BLaER1 (cell line): ENCODE results near the gene RNF114.

ENCODE experiments used
- H3K27ac ChIP-seq: shearing (Covaris generic); formaldehyde crosslinking; 2 replicates; pipeline ENCODE4 v1.8.1; 2022
- H3K27me3 ChIP-seq: shearing (Covaris generic); formaldehyde crosslinking; 2 replicates; pipeline ENCODE4 v1.8.1; 2022
- H3K36me3 ChIP-seq: shearing (Covaris generic); formaldehyde crosslinking; 2 replicates; pipeline ENCODE4 v1.8.1; 2022
- H3K4me1 ChIP-seq: shearing (Covaris generic); formaldehyde crosslinking; 2 replicates; pipeline ENCODE4 v1.8.1; 2022
- H3K4me2 ChIP-seq: shearing (Covaris generic); formaldehyde crosslinking; 2 replicates; pipeline ENCODE4 v1.8.1; 2022
- H3K4me3 ChIP-seq: shearing (Covaris generic); formaldehyde crosslinking; 2 replicates; pipeline ENCODE4 v1.8.1; 2022
- H3K9ac ChIP-seq: shearing (Covaris generic); formaldehyde crosslinking; 2 replicates; pipeline ENCODE4 v1.8.1; 2022
- H3K9me3 ChIP-seq: shearing (Covaris generic); formaldehyde crosslinking; 2 replicates; pipeline ENCODE4 v1.8.1; 2022
- H4K20me1 ChIP-seq: shearing (Covaris generic); formaldehyde crosslinking; 2 replicates; pipeline ENCODE4 v1.8.1; 2022
- Cebpa-rat ChIP-seq: shearing (Covaris generic); IDR thresholded peaks from 2 replicates; pipeline ENCODE4 v1.8.1; 2022

The RNF114 gene

GRCh38 chr20:49913399-49914047 is 22.7 kb upstream of the RNF114 start:
- 0 out of 2 replicates have a peak overlapping the region, but pooled peaks have one; percentile 17 for H3K9ac ChIP-seq
- H4K20me1 ChIP-seq = peaks cover 67% of the 10 kb centered on the region
- TF ChIP-seq Cebpa-rat = no peak
- peaks cover 25% of the 10 kb centered on the region for H3K4me1 ChIP-seq
- H3K4me2 ChIP-seq = peak overlapping the region; percentile 99
- no peaks in the 10 kb centered on the region for H3K27me3 ChIP-seq
- H3K9me3 ChIP-seq = no peaks in the 10 kb centered on the region
- H3K36me3 ChIP-seq = peaks cover 40% of the 10 kb centered on the region
- no peak overlapping the region for H3K4me3 ChIP-seq
- H3K27ac ChIP-seq = no peak overlapping the region

- Histone ChIP-seq H3K27ac (peak overlapping the region; percentile 99), H3K36me3 (peaks cover 30% of the 10 kb centered on the region), H3K4me1 (peaks cover 25% of the 10 kb centered on the region), H3K4me2 (peak overlapping the region; percentile 99), H3K9ac (peak overlapping the region; percentile 96), H4K20me1 (peaks cover 57% of the 10 kb centered on the region), H3K4me3 (peak overlapping the region; percentile 98), H3K27me3 (no peaks in the 10 kb centered on the region), H3K9me3 (no peaks in the 10 kb centered on the region)
- TF ChIP-seq Cebpa-rat = no peak
Observed at GRCh38 chr20:49914310-49915117, 21.7 kb upstream of the RNF114 start.

GRCh38 chr20:49915118-49915379 is 21.1 kb upstream of the RNF114 start:
- peak overlapping the region; percentile 99 for H3K27ac ChIP-seq
- TF ChIP-seq Cebpa-rat = no peak
- H3K9ac ChIP-seq = peak overlapping the region; percentile 96
- H4K20me1 ChIP-seq = peaks cover 52% of the 10 kb centered on the region
- H3K4me1 ChIP-seq = peaks cover 25% of the 10 kb centered on the region
- H3K4me3 ChIP-seq = peak overlapping the region; percentile 98
- H3K27me3 ChIP-seq = no peaks in the 10 kb centered on the region
- H3K4me2 ChIP-seq = peak overlapping the region; percentile 99
- H3K36me3 ChIP-seq = peaks cover 25% of the 10 kb centered on the region
- no peaks in the 10 kb centered on the region for H3K9me3 ChIP-seq

- Histone ChIP-seq H4K20me1 (peaks cover 47% of the 10 kb centered on the region), H3K27me3 (no peaks in the 10 kb centered on the region), H3K9me3 (no peaks in the 10 kb centered on the region), H3K27ac (peak within 1 kb of the TSS; percentile 99), H3K36me3 (peaks cover 20% of the 10 kb centered on the region), H3K4me2 (peak within 1 kb of the TSS; percentile 99), H3K9ac (peak within 1 kb of the TSS; percentile 96), H3K4me3 (peak within 1 kb of the TSS; percentile 98), H3K4me1 (peaks cover 25% of the 10 kb centered on the region)
- no peak for TF ChIP-seq Cebpa-rat
Observed at GRCh38 chr20:49915380-49916145, 20.6 kb upstream of the RNF114 start, which contains the start of gene SPATA2. Gene SPATA2, minus strand, starts transcription at chr20:49915529. Its CDS starts 7,039 bp downstream, at chr20:49908490.

- Histone ChIP-seq H3K36me3 (peaks cover 13% of the 10 kb centered on the region), H4K20me1 (peaks cover 38% of the 10 kb centered on the region), H3K27ac (peak overlapping the region; percentile 99; the same call in 1 of the 2 replicates), H3K4me3 (peak overlapping the region; percentile 98), H3K9me3 (no peaks in the 10 kb centered on the region), H3K27me3 (no peaks in the 10 kb centered on the region), H3K4me1 (peaks cover 25% of the 10 kb centered on the region), H3K9ac (peak overlapping the region; percentile 96; the same call in 1 of the 2 replicates), H3K4me2 (peak overlapping the region; percentile 99)
- TF ChIP-seq Cebpa-rat = no peak
Observed at GRCh38 chr20:49916146-49917002, 19.8 kb upstream of the RNF114 start.

- no peak for TF ChIP-seq Cebpa-rat
- H3K4me1 ChIP-seq = peaks cover 22% of the 10 kb centered on the region
Observed at GRCh38 chr20:49918446-49918845, 17.8 kb upstream of the RNF114 start.

GRCh38 chr20:49919009-49919408 is 17.2 kb upstream of the RNF114 start:
- TF ChIP-seq Cebpa-rat = no peak
- Histone ChIP-seq H3K4me1 (peaks cover 17% of the 10 kb centered on the region), H3K4me3 (no peak overlapping the region), H3K36me3 (no peaks in the 10 kb centered on the region), H4K20me1 (peaks cover 12% of the 10 kb centered on the region), H3K4me2 (no peak overlapping the region), H3K9me3 (no peaks in the 10 kb centered on the region), H3K27ac (no peak overlapping the region), H3K27me3 (no peaks in the 10 kb centered on the region), H3K9ac (no peak overlapping the region)

More at GRCh38 chr20:49918446-49918845, 17.8 kb upstream of the RNF114 start:
- no peak overlapping the region for H3K27ac ChIP-seq
- H4K20me1 ChIP-seq = peaks cover 18% of the 10 kb centered on the region
- no peaks in the 10 kb centered on the region for H3K9me3 ChIP-seq
- H3K4me2 ChIP-seq = no peak overlapping the region
- no peaks in the 10 kb centered on the region for H3K27me3 ChIP-seq
- H3K9ac ChIP-seq = no peak overlapping the region
- H3K36me3 ChIP-seq = no peaks in the 10 kb centered on the region
- no peak overlapping the region for H3K4me3 ChIP-seq

GRCh38 chr20:49919461-49919860 is 16.7 kb upstream of the RNF114 start:
- H3K9ac ChIP-seq = no peak overlapping the region
- H3K4me2 ChIP-seq = no peak overlapping the region
- no peaks in the 10 kb centered on the region for H3K36me3 ChIP-seq
- no peak for TF ChIP-seq Cebpa-rat
- no peak overlapping the region for H3K4me3 ChIP-seq
- no peaks in the 10 kb centered on the region for H3K27me3 ChIP-seq
- H3K27ac ChIP-seq = no peak overlapping the region
- peaks cover 12% of the 10 kb centered on the region for H3K4me1 ChIP-seq
- H4K20me1 ChIP-seq = peaks cover 8% of the 10 kb centered on the region
- H3K9me3 ChIP-seq = no peaks in the 10 kb centered on the region

GRCh38 chr20:49924247-49924646 is 11.9 kb upstream of the RNF114 start:
- no peak for TF ChIP-seq Cebpa-rat
- H3K27me3 ChIP-seq = no peaks in the 10 kb centered on the region
- H3K4me1 ChIP-seq = peaks cover 5% of the 10 kb centered on the region; the same call in 1 of the 2 replicates
- no peak overlapping the region for H3K4me2 ChIP-seq
- H3K36me3 ChIP-seq = no peaks in the 10 kb centered on the region
- no peak overlapping the region for H3K9ac ChIP-seq
- H3K27ac ChIP-seq = no peak overlapping the region
- H3K4me3 ChIP-seq = no peak overlapping the region
- no peaks in the 10 kb centered on the region for H4K20me1 ChIP-seq
- no peaks in the 10 kb centered on the region for H3K9me3 ChIP-seq
